ENCODE results near the gene TMEM51.

Gene TMEM51

GRCh38 chr1:15156807-15157380, 3.3 kb downstream of the TMEM51 start:
- no peak for TF ChIP-seq CTCF (IDR thresholded peaks at IDR 0.05; ENCODE audit: borderline replicate concordance, insufficient read depth, low read depth, low read length)
- H3K4me3 ChIP-seq (ENCODE audit: low read depth, low read length), result no peak overlapping the region

GRCh38 chr1:15157524-15158399, 4.2 kb downstream of the TMEM51 start:
- no peak overlapping the region for H3K4me3 ChIP-seq (ENCODE audit: low read depth, low read length)
- no peak for TF ChIP-seq CTCF (IDR thresholded peaks at IDR 0.05; ENCODE audit: borderline replicate concordance, insufficient read depth, low read depth, low read length)

GRCh38 chr1:15158506-15159165, 5.1 kb downstream of the TMEM51 start:
- no peak for TF ChIP-seq CTCF (IDR thresholded peaks at IDR 0.05; ENCODE audit: borderline replicate concordance, insufficient read depth, low read depth, low read length)
- no peak overlapping the region for H3K4me3 ChIP-seq (ENCODE audit: low read depth, low read length)

- TF ChIP-seq CTCF (IDR thresholded peaks at IDR 0.05; ENCODE audit: borderline replicate concordance, insufficient read depth, low read depth, low read length), result no peak
These were observed 5.6 kb downstream of the TMEM51 start for GRCh38 chr1:15159166-15159555.

GRCh38 chr1:15160626-15161025, 7.1 kb downstream of the TMEM51 start:
- TF ChIP-seq CTCF (IDR thresholded peaks at IDR 0.05; ENCODE audit: borderline replicate concordance, insufficient read depth, low read depth, low read length), result no peak
- H3K4me3 ChIP-seq (ENCODE audit: low read depth, low read length), result no peak overlapping the region

More at GRCh38 chr1:15159166-15159555, 5.6 kb downstream of the TMEM51 start:
- H3K4me3 ChIP-seq (ENCODE audit: low read depth, low read length), result no peak overlapping the region

GRCh38 chr1:15167386-15167785, 13.8 kb downstream of the TMEM51 start:
- TF ChIP-seq CTCF (IDR thresholded peaks at IDR 0.05; ENCODE audit: borderline replicate concordance, insufficient read depth, low read depth, low read length), result no peak
- no peak overlapping the region for H3K4me3 ChIP-seq (ENCODE audit: low read depth, low read length)

All from GM12875 (cell line).